NCI-H510A treated with DMSO at 0.1 percent for 48 hours (cell line): ENCODE results near the gene SLC35E2B.
"Not testable (repeated sequence)": the region's sequence is repeated elsewhere in the genome, so short reads cannot be mapped to it uniquely, and the experiment has no call there.

Experiments
- DNase-seq: peaks from one replicate; lab custom pipeline; 2025; lab: John Stamatoyannopoulos, UW

SLC35E2B gene

GRCh38 chr1:1703796-1704195 is 11.2 kb upstream of the SLC35E2B start:
- DNase-seq: no peak

DNA sequence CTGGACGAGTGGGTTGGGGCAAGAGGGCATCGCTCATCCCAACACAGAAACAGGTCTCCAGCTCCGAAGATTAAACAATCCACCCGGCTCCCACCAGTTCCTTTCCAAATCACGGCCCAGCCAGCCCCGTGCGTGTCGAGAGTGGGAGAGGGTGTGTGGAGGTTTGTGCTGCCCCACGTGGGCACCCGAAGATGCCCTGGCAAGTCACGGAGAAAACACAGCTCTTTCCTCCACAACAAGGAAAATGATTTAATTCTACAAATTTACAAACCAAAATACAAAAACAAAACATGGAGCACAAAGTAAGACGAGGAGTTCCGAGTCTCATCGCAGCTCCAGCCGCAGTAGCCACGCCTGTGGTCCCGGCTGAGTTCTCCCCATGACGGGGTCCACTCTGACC is 9.9 kb upstream of the SLC35E2B start:
- DNase-seq: not testable (repeated sequence)

DNA sequence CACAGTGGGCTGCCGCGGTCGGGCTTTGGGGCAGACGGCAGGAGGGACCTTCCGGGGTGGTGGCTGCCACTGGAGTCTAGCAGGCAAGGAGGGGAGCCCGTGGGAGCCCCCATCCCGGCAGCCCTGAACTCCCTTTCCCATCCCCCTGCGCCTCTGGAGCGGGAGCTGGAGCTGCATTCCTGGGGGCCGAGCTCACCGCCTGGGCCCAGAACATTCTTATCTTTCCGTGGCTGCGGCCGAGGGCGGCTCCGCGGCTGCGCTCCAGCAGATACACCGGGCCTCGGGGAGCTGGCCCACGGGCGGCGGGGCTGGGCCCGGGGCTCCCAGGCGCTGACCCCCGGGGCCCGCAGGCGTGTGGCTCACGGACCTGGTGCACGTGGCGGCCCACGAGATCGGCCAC is 8.0 kb upstream of the SLC35E2B start:
- DNase-seq: not testable (repeated sequence)

DNA sequence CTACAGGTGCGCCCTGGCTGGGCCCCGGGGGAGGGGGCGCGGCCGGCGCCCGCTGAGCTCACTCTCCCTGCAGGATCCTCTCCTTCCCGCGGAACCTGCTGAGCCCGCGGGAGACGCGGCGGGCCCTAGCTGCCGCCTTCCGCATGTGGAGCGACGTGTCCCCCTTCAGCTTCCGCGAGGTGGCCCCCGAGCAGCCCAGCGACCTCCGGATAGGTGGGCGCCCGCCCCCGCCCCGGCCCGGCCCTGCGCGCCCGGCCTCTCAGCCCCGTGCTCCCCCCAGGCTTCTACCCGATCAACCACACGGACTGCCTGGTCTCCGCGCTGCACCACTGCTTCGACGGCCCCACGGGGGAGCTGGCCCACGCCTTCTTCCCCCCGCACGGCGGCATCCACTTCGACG is 7.5 kb upstream of the SLC35E2B start:
- not testable (repeated sequence) for DNase-seq

GRCh38 chr1:1699061-1699460 is 6.5 kb upstream of the SLC35E2B start:
- DNase-seq: not testable (repeated sequence)

- DNase-seq: not testable (repeated sequence)
Observed at GRCh38 chr1:1697358-1698183, 5.0 kb upstream of the SLC35E2B start.

- DNase-seq: not testable (repeated sequence)
Observed at GRCh38 chr1:1696431-1697357, 4.1 kb upstream of the SLC35E2B start.

DNA sequence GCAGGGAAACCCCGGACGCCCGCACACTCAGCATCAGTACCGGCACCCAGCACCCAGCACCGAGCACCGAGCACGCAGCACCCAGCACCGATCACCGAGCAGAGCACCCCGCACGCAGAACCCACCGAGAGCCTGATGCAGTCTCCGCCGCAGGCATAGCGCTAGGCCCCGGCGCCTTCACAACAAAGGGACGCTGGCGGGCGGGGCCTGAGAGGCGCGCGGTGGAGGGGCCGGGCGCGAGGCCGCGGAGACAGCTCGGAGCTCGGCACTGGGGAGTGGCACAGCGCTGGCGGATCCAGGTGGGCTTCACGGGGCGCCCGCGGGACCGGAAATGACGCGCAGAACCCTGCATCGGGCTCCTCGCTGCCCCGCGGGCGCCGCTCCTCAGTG is 276 bp downstream of the SLC35E2B start:
- DNase-seq: peak; percentile 97

DNA sequence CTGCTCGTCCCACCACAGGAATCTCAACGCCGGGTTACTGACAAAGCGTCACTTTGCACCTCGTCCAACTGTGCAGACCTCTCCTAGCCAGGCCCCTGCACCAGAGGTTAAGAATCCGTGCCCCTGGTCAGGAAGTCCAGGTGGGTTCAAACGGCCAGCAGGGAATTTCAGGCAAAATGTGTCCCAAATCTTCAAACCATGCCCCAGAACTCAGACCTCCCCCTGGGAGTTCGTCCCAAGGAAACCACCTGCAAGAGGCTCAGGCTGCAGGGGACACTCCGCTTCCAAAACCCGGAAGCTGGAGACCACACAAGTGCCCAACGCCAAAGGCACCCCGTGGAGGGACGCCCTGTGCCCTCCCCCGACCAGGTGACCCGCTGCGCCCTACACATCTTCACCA is 1.2 kb downstream of the SLC35E2B start:
- not testable (repeated sequence) for DNase-seq

GRCh38 chr1:1689526-1689925 is 3.1 kb downstream of the SLC35E2B start:
- not testable (repeated sequence) for DNase-seq

GRCh38 chr1:1687846-1688245 is 4.7 kb downstream of the SLC35E2B start:
- no peak for DNase-seq

DNA sequence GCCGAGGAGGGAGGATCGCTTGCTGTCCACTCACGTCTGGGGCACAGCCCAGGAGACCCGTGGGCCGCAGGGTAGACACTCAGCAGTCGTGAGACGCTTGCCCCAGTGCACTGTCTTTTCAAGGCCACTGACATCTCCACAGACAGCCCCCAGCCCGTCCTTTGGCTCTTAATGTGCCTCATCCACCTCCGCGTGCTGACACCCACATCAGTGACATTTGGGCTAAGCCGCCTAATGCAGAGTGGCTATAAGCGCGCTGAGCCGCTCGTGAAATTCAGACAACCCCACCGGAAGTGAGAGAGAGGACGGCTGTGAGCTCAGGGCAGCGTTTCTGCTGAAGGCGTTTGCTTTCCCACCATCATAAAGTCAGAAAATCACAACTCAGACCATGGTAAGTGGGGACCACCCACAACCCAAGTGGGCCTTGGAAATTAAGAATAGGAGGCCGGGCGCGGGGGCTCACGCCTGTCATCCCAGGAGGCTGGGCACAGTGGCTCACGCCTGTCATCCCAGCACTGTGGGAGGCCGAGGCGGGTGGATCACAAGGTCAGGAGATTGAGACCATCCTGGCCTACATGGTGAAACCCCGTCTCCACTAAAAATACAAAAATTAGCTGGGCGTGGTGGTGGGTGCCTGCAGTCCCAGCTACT is 8.4 kb downstream of the SLC35E2B start:
- DNase-seq: no peak

GRCh38 chr1:1683104-1683905 is 9.3 kb downstream of the SLC35E2B start:
- no peak for DNase-seq

DNA sequence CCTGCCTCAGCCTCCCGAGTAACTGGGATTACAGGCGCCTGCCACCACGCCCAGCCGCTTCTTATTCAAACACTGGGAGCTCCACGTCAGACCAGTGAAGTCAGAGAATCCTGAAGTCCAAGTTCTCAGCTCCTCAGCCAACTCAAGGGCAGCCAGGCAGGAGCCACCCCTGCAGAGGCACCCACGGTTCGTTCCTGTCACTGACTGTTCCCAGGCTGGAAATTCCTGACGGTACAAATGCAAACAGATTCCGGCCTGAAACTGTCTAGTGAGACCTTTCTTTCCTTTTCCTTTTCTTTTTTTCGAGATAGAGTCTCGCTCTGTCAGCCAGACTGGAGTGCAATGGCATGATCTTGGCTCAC is 11.7 kb downstream of the SLC35E2B start:
- no peak for DNase-seq

DNA sequence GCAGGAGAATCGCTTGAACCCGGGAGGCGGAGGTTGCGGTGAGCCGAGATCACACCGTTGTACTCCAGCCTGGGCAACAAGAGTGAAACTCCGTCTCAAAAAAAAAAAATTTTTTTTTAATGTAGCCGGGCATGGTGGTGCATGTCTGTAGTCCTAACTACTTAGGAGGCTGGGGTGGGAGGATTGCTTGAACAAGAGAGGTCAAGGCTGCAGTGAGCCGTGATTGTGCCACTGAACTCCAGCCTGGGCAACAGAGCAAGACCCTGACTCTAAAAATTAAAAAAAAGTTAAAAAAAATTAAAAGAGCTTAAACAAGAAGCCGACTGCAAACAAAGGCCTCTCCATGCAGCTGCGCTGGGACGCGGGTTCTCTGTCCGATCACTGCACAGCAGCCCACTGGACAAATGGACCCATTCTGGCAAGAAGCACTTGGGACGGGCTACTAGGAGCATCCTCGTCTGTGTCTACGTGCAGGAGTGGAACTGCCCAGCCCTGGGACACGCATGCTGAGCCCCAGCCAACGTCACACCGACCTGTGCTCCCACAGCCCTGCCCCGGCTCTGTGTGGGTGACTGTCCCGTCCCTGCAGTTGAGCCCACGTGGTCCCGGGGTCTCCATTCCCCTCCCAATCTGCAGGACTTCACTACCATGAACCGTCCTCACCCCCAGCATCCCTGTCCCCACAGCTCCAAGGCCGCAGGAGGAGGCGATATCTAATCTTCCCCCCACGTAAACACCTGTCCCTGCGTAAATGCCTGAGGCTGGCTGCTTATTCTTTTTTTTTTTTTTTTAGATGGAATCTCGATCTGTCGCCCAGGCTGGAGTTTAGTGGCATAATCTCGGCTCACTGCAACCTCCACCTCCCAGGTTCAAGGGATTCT is 12.3 kb downstream of the SLC35E2B start:
- no peak for DNase-seq

- DNase-seq: no peak
Observed at GRCh38 chr1:1678581-1679380, 13.8 kb downstream of the SLC35E2B start.

DNA sequence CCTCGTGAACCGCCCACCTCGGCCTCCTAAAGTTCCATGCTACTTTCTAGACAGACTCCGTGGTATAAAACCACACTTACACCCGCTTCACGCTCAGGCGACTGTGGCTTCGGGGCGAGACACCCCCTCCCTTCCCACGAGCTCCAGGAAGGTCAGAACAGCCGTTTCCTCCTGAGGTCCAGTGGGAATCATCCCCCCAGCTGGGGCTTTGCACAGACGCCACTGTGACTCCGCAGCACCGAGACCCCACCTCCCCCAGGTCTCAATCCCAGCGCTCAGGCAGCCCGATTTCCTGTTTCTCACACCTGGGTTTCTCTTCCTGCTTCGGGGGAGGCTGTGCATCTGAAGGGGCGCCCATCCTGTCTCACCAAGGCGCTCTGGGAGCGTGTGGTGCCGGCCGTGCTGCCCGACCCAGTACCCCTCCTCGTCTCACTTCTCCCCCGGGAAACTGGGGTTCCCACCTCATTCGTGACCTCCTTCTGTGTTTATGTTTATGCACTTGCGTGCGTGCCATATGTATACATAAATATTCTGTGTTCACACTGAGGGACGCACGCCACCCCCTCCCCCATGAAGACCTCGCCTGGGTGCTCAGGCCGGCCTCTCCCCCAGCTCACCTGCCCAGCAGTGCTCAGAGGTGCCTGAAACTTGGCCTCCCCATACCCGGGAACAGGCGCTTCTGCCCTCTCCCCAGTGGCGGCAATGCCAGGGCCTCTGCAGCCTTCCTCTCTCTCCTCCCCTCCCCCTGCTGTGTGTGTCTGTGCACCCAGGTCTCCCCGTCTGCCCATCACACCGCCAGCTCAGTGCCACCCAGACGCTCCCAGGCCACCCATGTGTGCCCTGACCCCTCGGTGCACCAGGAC is 14.6 kb downstream of the SLC35E2B start:
- no peak for DNase-seq

- not testable (repeated sequence) for DNase-seq
Observed at GRCh38 chr1:1676087-1676486, 16.5 kb downstream of the SLC35E2B start.

- not testable (repeated sequence) for DNase-seq
Observed at GRCh38 chr1:1675218-1675617, 17.4 kb downstream of the SLC35E2B start.
